Measurements from ENCODE around the gene LRP5. TPM values are rescaled to one million over a fixed set of nuclear protein-coding genes. Genes with fewer than 3 reads are reported as not detected.

Gene LRP5
- total RNA-seq, 2 experiments from 2014 or later: 10.5 to 15.3 TPM

DNA sequence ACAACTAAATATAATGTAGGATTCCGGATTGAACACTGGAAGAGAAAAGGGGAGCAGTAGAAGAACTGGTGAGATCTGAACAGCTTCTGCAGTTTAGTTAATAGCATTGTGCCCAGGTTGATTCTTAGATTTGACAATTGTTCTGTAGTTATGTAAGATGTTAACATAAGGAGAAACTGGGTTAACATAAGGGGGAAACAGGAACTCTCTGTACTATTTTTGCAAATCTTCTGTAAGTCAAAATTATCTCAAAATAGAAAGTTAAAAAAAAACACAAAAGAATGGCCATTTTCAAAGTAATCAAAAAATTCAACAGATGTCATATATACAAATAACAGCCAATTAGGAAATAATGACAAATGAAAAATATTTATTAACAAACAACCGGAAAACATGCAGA is 18.7 kb upstream of the LRP5 start:
- Mint-ChIP-seq H3K36me3 (ENCODE audit: low read depth) (no peaks in the 10 kb centered on the region), H3K27ac (no peak overlapping the region), H3K4me1 (ENCODE audit: low read depth) (no peaks in the 10 kb centered on the region), H3K27me3 (no peaks in the 10 kb centered on the region), H3K9me3 (no peaks in the 10 kb centered on the region), H3K4me3 (no peak overlapping the region)
- POLR2A ChIA-PET: no interaction called here
- intact Hi-C loops (cut with micrococcal nuclease): no loop called here
- ATAC-seq (no peak), DNase-seq (no peak)
- TF ChIP-seq, protein P1, sequence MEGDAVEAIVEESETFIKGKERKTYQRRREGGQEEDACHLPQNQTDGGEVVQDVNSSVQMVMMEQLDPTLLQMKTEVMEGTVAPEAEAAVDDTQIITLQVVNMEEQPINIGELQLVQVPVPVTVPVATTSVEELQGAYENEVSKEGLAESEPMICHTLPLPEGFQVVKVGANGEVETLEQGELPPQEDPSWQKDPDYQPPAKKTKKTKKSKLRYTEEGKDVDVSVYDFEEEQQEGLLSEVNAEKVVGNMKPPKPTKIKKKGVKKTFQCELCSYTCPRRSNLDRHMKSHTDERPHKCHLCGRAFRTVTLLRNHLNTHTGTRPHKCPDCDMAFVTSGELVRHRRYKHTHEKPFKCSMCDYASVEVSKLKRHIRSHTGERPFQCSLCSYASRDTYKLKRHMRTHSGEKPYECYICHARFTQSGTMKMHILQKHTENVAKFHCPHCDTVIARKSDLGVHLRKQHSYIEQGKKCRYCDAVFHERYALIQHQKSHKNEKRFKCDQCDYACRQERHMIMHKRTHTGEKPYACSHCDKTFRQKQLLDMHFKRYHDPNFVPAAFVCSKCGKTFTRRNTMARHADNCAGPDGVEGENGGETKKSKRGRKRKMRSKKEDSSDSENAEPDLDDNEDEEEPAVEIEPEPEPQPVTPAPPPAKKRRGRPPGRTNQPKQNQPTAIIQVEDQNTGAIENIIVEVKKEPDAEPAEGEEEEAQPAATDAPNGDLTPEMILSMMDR (IDR thresholded peaks at IDR 0.05): no peak
- CTCF ChIA-PET: interaction anchor here (0.9 kb wide), 1 partner anchor 36 kb away, joined by 3 read pairs; no protein-coding TSS in a partner anchor

DNA sequence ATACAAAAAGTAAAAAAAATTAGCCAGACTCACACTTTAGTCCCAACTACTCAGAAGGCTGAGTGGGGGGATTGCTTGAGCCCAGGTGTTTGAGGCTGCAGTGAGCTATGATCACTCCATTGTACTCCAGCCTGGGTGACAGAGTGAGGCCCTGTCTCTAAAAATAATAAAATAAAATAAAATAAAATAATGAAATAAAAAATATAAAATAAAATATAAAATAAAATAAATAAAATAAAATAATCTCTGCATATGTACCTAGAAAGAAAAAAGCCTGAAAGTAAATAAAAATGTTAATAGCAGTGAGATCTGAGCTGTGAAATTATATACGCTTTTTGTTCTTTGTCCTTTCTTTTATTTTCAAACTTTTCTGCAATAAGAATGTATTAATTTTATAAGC is 17.1 kb upstream of the LRP5 start:
- Mint-ChIP-seq H3K27ac (no peak overlapping the region), H3K9me3 (no peaks in the 10 kb centered on the region), H3K27me3 (no peaks in the 10 kb centered on the region), H3K4me3 (no peak overlapping the region), H3K36me3 (ENCODE audit: low read depth) (no peaks in the 10 kb centered on the region), H3K4me1 (ENCODE audit: low read depth) (no peaks in the 10 kb centered on the region)
- no peak for ATAC-seq
- ChIA-PET POLR2A (no interaction called here), CTCF (interaction anchor here (1.4 to 6.5 kb wide), 4 partner anchors 19 to 87 kb away, joined by 6 to 224 read pairs (median 28); partner anchors contain the start of gene C11orf24)
- no peak for DNase-seq
- TF ChIP-seq, protein P1 (IDR thresholded peaks at IDR 0.05): no peak
- intact Hi-C loops (cut with micrococcal nuclease): no loop called here

DNA sequence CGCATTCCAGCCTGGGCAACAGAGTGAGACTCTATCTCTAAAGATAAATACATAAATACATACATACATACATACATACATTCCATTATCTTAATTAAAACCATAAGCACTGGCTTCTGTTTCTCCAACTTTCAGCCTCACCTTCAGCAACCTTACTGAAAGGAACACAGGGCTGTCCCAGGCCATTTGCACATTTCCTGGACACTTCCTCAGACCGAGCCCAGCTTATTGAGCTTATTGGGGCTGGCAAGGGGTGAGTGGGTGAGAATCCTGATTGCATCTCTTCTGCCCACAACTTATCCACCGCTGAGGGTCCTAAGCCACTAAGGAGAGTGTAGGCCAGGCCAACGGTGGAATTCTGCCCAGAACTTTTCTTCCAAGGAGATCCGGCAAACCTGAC is 16.5 kb upstream of the LRP5 start:
- H3K9me3 Mint-ChIP-seq: no peaks in the 10 kb centered on the region
- no peak overlapping the region for H3K4me3 Mint-ChIP-seq
- ChIA-PET CTCF (interaction anchor here (0.8 to 6.5 kb wide), 8 partner anchors 18 to 88 kb away, joined by 3 to 224 read pairs (median 12); partner anchors contain the start of gene C11orf24), POLR2A (no interaction called here)
- H3K27me3 Mint-ChIP-seq: no peaks in the 10 kb centered on the region
- no peak overlapping the region for H3K27ac Mint-ChIP-seq
- no peaks in the 10 kb centered on the region for H3K4me1 Mint-ChIP-seq (ENCODE audit: low read depth)
- TF ChIP-seq, protein P1 (IDR thresholded peaks at IDR 0.05): no peak
- ATAC-seq: no peak
- no peak for DNase-seq
- intact Hi-C loops (cut with micrococcal nuclease): no loop called here
- no peaks in the 10 kb centered on the region for H3K36me3 Mint-ChIP-seq (ENCODE audit: low read depth)

DNA sequence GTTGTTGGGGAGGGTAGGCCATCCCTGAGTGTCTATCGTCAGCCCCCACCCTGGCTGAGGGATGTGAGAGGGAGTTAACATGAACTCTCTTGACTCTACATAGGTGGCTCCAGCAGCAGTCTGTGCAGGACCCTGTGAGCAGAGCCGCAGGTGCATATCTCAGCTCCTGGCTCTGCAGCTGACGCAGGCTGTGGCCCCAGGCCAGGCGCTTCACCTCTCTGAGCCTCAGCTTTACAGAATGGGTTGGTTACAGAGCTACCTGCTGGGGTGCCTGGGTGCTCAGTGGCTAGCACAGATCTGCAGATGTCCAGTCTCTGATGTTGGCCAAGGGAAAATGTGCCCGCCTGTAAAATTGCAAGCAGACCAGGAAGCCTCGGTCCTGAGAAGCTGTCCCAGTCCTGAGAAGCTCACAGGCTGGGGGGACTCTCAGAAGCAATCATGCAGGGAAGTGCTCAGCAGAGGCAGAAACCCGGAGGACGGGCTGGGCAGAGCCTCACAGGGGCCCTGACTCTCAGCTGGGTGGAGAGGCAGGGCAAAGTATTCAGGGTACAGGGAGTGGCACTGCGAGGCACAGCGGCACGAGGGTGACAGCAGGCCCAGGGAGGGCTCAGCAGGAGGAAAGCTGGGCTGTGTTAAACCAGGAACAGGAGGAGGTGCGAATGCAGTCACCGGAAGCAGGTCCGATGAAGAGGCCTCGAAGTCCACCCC is 15.9 kb upstream of the LRP5 start:
- H3K27me3 Mint-ChIP-seq: no peaks in the 10 kb centered on the region
- intact Hi-C loops (cut with micrococcal nuclease): loop anchor here (1.0 kb wide), 1 partner anchor 39 kb away; no protein-coding TSS in a partner anchor
- no peak overlapping the region for H3K4me3 Mint-ChIP-seq
- no peaks in the 10 kb centered on the region for H3K9me3 Mint-ChIP-seq
- no peak overlapping the region for H3K27ac Mint-ChIP-seq
- no peaks in the 10 kb centered on the region for H3K36me3 Mint-ChIP-seq (ENCODE audit: low read depth)
- H3K4me1 Mint-ChIP-seq (ENCODE audit: low read depth): no peaks in the 10 kb centered on the region
- ChIA-PET CTCF (interaction anchor here (0.7 to 6.5 kb wide), 14 partner anchors 8 to 112 kb away, joined by 3 to 224 read pairs (median 12); partner anchors contain the start of gene C11orf24), POLR2A (interaction anchor here (0.8 to 1.2 kb wide), 3 partner anchors 22 to 39 kb away, joined by 3 to 4 read pairs (median 4); no protein-coding TSS in a partner anchor)
- TF ChIP-seq, protein P1 (IDR thresholded peaks at IDR 0.05): no peak
- ATAC-seq (no peak), DNase-seq (no peak)

GRCh38 chr11:68297052-68297378 is 15.4 kb upstream of the LRP5 start:
- Mint-ChIP-seq H3K4me3 (no peak overlapping the region), H3K9me3 (no peaks in the 10 kb centered on the region), H3K36me3 (ENCODE audit: low read depth) (no peaks in the 10 kb centered on the region), H3K27me3 (no peaks in the 10 kb centered on the region), H3K4me1 (ENCODE audit: low read depth) (no peaks in the 10 kb centered on the region), H3K27ac (no peak overlapping the region)
- no peak for DNase-seq
- intact Hi-C loops (cut with micrococcal nuclease): loop anchor here (1.0 kb wide), 1 partner anchor 40 kb away; no protein-coding TSS in a partner anchor
- ATAC-seq: no peak
- POLR2A ChIA-PET: interaction anchor here (0.8 to 1.2 kb wide), 4 partner anchors 23 to 167 kb away, joined by 3 to 4 read pairs (median 4); no protein-coding TSS in a partner anchor
- TF ChIP-seq, protein P1 (IDR thresholded peaks at IDR 0.05): no peak
- CTCF ChIA-PET: interaction anchor here (0.6 to 6.5 kb wide), 15 partner anchors 9 to 540 kb away, joined by 3 to 224 read pairs (median 10); partner anchors contain the start of gene C11orf24
